ENCODE results near the gene LRP1B.

- TF ChIP-seq CTCF (IDR thresholded peaks at IDR 0.05; ENCODE audit: borderline replicate concordance, extremely low read depth, low read length, poor library complexity, severe bottlenecking) (no peak), EZH2 (IDR thresholded peaks at IDR 0.05; ENCODE audit: borderline replicate concordance, low read depth, low read length, severe bottlenecking) (no peak)
These were observed 122.6 kb downstream of the LRP1B start for GRCh38 chr2:142008135-142008744.

All from DND-41 (cell line).